GM19463 (cell line): ENCODE results near the gene NCAPH2.
A peak's percentile ranks its signal among the peaks of the same experiment; 100 is the strongest.
"Not testable (repeated sequence)": the region's sequence is repeated elsewhere in the genome, so short reads cannot be mapped to it uniquely, and the experiment has no call there.

Source experiments
- ATAC-seq: cut with Tn5 transposase; IDR thresholded peaks from one replicate; pipeline ENCODE4 v1.9.1; 2021; ENCODE audit warnings: mild to moderate bottlenecking, moderate library complexity; ENCODE audit not compliant: unreplicated experiment

NCAPH2 gene

DNA sequence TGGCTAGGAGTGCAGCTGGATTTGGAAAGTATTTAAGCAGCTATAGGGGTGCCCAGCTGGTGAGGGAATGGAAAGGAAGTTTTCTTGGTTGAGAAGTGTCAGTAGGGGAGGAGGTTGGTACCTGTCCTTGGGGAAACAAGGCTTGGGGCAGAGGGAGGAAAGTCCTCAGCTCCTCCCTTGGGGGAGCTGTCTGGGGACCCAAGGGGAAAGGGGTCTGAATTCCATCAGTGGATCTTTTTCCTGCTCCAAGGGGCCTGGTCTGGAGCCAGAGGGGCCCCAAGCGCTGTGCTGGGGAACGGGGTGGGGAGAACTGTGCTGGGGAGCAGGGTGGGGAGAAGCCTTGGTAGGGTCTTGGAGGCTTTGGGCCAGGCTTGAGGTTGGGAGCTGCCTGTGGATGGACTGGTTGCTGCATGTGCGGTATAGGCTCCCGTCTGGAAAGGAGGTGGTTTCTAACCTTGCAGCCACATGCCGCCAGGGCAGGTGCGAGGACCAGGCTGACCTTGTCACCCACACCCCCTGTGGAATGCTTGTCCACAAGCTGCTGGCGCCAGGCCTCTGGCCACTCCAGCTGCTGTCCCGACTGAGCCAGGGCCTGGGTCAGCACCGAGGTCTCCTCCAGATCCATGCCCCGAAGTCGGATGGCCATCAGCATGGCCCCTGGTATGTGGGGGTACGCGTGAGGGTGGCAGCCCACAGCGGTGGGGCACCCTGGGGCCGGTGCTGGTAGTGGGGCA is 20.8 kb downstream of the NCAPH2 start:
- ATAC-seq: no peak

- ATAC-seq: no peak
These were observed 21.4 kb downstream of the NCAPH2 start for GRCh38 chr22:50529416-50529896.

DNA sequence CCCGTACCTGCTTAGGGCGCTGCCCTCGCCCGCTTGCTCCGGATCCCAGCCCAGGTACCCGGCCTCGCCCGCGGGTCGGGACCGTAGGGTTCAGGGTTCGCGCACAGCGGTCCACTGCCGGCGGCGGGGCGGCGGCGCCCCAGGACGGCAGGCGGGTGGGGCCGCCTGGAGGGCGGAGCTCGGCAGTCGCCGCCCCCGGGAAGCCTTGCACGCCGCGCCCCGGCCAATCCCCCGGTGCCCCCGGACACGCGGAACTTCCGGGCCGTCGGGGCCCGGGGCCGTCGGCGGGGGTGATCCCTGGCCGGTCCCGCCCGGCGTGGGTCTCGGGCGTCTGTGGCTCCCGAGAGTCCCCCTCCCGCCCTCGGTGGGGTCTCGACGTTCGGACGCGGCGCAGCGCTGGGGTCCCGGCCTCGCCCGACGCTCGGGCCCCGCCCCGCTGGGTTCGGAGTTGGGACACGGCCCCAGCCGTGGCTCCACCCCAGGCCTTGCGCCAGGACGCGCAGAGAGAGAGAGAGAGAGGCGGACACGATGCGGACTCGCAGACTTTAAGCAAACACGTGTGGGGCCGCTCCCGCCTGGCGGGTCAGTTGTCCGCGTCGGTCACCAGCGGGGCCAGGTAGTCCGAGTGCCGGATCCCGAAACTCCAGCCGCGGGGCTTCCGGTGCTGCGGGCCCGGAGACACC is 22.0 kb downstream of the NCAPH2 start, which contains the start of gene TYMP:
Gene TYMP, minus strand, starts transcription at position 116 of the 683 bp plus-strand sequence. CDS start 303 bp downstream, outside the sequence.
- ATAC-seq: peak; percentile 20

DNA sequence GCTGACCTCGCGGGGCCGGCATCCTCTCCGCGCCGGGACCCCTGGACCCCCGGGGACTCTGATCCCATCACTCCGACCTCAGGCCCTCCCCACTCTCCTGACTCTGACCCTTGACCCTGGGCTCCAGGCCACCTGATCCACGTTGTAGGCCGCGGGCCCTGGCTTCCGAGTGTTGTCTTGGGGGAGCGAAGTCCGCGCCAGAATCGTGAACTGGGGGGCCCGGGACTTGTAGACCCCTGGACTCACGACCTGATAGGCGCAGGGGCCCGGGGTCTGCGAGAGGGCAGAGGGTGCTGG is 22.5 kb downstream of the NCAPH2 start:
- no peak for ATAC-seq

DNA sequence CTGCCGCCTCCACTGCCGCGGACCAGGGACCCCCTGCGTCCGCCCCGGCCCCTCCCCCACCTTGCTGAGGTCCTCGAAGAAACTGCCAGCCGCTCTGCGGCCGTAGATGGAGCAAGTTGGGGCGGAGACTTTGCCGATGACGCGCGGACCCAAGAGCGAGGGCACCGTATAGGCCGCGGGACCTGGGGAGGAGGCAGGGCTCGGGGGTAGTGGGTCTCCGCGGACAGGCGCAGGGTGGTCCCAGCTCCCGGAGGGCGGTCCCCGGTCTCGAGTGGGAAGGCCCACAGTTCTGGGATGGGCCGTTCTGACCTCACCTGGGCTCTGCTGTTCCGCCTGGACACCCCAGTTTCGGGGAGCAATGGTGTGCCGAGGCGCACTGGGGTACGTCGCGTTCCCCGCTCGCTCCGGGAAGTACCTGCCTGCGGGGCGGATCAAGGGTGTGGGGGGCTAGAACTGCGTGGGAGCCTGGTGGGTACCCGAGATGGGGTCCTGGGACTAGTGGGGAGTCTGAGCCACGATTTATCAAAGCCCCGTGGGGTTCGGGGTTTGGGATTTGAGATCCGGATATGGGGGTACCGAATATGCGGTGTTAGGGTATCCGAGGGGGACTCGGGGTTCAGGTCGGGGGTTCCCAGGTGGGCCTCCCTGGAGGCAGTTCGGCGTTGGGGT is 23.0 kb downstream of the NCAPH2 start:
- peak; percentile 22 for ATAC-seq

DNA sequence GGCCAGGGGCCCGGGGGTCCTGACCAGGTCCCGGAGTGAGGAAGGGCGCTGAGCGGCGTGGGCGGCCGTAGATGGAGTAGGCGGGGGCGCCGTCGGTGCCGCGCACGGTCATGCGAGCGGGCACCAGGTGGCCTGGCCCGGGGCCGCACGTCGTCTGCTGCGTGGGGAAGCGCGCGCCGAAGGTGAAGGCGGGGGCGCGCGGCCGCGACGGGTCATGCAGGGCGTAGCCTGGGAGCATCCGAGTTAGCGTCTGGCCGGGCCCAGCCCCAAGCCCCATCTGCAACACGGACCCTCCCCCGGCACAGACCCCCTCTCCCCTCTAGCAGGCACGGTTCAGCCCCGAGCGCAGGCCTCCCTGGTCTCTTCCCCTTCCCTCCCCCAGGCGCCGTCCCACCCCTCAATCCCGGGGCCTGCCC is 23.5 kb downstream of the NCAPH2 start:
- no peak for ATAC-seq

- no peak for ATAC-seq
These were observed 24.1 kb downstream of the NCAPH2 start for GRCh38 chr22:50531962-50532674.

- no peak for ATAC-seq
These were observed 25.1 kb downstream of the NCAPH2 start for GRCh38 chr22:50532824-50533796.

GRCh38 chr22:50533856-50534711 is 26.1 kb downstream of the NCAPH2 start:
- ATAC-seq: not testable (repeated sequence)

GRCh38 chr22:50535113-50535512 is 27.1 kb downstream of the NCAPH2 start:
- ATAC-seq: no peak

DNA sequence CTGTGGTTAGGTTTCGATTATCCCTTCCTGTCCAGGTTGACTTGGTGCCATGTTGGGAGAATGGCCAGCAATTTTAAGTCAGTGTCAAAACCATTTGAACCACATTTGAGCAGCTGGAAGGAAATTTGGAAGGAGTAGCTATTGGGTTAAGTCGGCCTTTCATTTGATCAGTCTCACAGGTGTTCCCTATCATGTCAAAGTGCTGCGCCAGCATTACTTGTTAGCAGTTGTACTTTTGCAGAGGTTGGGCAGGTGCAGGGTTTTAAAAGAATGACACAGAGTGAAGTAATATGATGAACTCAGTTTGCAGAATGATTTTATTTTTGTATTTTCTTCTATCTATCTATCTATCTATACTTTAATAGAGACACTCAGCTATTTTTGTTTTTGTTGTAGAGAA is 28.2 kb downstream of the NCAPH2 start:
- no peak for ATAC-seq

DNA sequence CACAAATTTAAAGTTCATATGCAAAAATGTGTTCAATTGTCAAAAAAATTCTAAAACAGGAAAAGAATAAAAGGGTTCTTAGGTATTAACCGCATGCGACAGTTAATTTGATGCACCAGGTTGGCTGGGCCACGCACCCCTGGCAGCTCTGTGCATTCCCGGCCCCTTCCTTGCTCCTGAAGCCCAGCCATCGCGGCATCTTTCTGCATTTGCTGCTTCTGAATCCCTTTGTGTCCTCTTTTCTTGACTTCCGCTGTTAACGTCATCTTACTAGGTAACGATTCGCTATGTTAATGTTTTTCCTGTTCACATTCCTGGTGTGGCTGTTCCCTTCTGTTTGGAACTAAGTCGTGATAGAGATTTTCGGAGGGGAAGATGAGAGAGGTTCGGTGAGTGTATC is 29.7 kb downstream of the NCAPH2 start:
- ATAC-seq: no peak

- ATAC-seq: no peak
These were observed 32.4 kb downstream of the NCAPH2 start for GRCh38 chr22:50540381-50540780.

DNA sequence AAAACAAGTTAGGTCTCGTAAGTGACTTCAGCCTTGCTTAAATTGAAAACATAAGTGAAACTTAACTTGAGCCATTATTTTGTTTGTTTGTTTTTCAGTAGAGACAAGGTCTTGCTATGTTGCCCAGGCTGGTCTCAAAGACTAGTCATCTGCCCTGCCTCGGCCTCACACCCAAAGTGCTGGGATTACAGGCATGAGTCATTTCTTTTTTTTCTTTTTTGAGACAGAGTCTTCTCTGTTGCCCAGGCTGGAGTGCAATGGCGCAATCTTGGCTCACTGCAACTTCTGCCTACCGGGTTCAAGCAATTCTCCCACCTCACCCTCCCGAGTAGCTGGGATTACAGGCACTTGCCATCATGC is 33.6 kb downstream of the NCAPH2 start:
- not testable (repeated sequence) for ATAC-seq

- no peak for ATAC-seq
These were observed 34.4 kb downstream of the NCAPH2 start for GRCh38 chr22:50542416-50542927.

DNA sequence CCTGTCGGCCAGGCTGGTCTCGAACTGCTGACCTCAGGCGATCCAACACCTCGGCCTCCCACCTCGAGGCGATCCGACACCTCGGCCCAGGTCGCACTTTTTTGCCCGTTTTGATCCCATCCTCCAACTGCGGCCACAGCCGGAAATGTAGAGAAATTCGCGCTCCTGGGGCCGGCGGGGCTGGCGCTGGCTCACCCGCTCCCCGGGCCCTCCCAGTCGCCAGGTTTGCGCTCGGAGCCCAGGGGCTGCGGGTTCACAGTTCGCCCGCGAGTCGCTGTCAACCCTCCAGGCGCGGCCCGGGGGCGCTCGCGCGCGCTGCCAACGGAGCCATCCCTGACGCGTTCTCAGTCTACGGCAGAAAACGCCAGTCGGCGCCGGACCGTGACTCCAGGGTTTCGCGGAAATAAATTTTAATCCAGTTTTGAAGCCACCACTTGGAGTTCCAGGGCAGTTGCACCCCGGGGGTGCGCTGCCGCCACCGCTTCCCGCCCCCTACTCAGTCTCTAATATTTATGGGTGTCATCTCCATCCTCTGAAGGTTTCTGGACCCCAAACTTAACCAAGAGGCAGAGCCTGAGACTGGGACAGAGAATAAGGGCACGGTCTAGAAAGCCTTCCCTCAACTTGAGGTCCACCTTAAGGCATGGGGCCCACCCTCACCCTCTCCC is 36.2 kb downstream of the NCAPH2 start:
- ATAC-seq: no peak

DNA sequence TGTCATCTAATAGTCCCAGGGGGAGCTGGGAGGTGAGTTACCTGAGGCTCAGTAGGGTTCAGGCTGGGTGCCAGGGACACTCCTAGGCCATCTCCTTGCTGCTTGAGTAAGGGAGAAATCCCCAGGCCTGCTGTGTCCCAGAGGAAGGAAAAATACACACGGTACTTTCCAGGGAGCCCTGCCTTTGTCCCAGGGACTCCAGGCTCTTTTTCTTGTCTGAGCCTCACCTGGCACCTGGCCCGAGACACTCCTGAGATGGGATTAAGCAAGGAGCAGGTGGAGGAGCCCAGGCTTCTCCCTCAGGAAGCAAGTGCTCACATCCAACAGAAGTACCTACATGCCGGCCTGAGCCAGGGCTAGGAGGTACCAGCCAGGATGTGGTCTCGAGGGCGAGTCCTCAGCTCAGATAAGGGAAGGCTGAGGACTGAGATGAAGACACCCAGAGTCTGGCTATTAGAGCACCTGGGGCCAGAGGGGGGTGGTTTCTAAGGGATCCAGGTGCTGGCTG is 36.8 kb downstream of the NCAPH2 start:
- ATAC-seq: no peak
